Right lobe of liver (tissue), 4 donors: ENCODE measurements around the gene RRP8.

Experiments
- CTCF ChIP-seq, 4 donors: fragments of 200-600 bp in 3 of 4; fragments of 450-650 bp in 1 of 4; IDR thresholded peaks; one replicate each; pipeline versions ENCODE4 v1.5.1 to v1.8.0; 2016 to 2022; ENCODE audit warnings: antibody characterized with exemption in 4 of 4, mild to moderate bottlenecking in 2 of 4
- POLR2A ChIP-seq: fragments of 450-650 bp; IDR thresholded peaks from one replicate; pipeline ENCODE4 v1.6.1; 2017; ENCODE audit warnings: antibody characterized with exemption, mild to moderate bottlenecking
- donor health status: DM: no; HTN: no; CAD: no.
- donor health status: DM: no; HTN: no; CAD: no.
- donor health status: DM: no; HTN: yes; CAD: no.

GRCh38 chr11:6579681-6580080 lies 23.7 kb downstream of the RRP8 start:
- TF ChIP-seq CTCF (IDR thresholded peaks at IDR 0.05) (no peak), POLR2A (no peak)
